Breast epithelium (tissue), 4 donors: ENCODE measurements around the gene CACNA2D4. TPM values are rescaled to one million over a fixed set of nuclear protein-coding genes. Genes with fewer than 3 reads are reported as not detected.

Experiments used
- DNase-seq, 2 donors: peaks; one replicate each; pipeline ENCODE4 v3.0.0-alpha.2; 2019; ENCODE audit warnings: low spot score in 2 of 2
- H3K27ac ChIP-seq, 2 donors: fragments of 200-600 bp; sonication (generic) in 1 of 2; one replicate each; pipeline ENCODE4 v1.5.1; 2016 to 2019; ENCODE audit warnings: mild to moderate bottlenecking in 1 of 2
- H3K27me3 ChIP-seq, 2 donors: fragments of 200-600 bp; sonication (generic) in 1 of 2; one replicate each; pipeline versions ENCODE4 v1.5.1 to v1.6.0; 2017 to 2019; ENCODE audit warnings: control low read depth in 1 of 2, mild to moderate bottlenecking in 1 of 2
- H3K36me3 ChIP-seq: fragments of 200-600 bp; one replicate; pipeline ENCODE4 v1.5.1; 2019
- H3K4me1 ChIP-seq, 2 donors: fragments of 200-600 bp; sonication (generic); one replicate each; pipeline ENCODE4 v1.5.1; 2016 to 2019; ENCODE audit warnings: control low read depth in 1 of 2
- H3K4me3 ChIP-seq, 3 donors: fragments of 200-600 bp; sonication (generic); 1 replicate in 2 of 3; 2 replicates in 1 of 3; pipeline ENCODE4 v1.5.1; 2016 to 2019; ENCODE audit warnings: mild to moderate bottlenecking in 3 of 3, moderate library complexity in 2 of 3
- H3K9me3 ChIP-seq, 2 donors: fragments of 200-600 bp; sonication (generic) in 1 of 2; one replicate each; pipeline ENCODE4 v1.5.1; 2016 to 2019; ENCODE audit warnings: control low read depth in 1 of 2
- POLR2A ChIP-seq: fragments of 450-650 bp; IDR thresholded peaks from one replicate; pipeline ENCODE4 v1.6.1; 2016; ENCODE audit warnings: antibody characterized with exemption, mild to moderate bottlenecking, moderate library complexity
- POLR2AphosphoS5 ChIP-seq, 3 donors: sonication (generic); formaldehyde crosslinking; IDR thresholded peaks; one replicate each; pipeline ENCODE4 v1.6.1; 2017; ENCODE audit warnings: antibody characterized with exemption in 3 of 3
- intact Hi-C: fragments of 100-400 bp; cut with DNase I; formaldehyde crosslinking; loops from one replicate; pipeline ENCODE4 v1.15.1; 2023; ENCODE audit warnings: low total_unique reads
- total RNA-seq, 3 donors: library from RNA; depleted of rRNA; stranded (reverse); fragments of >200 nt; gene quantifications; one replicate each; pipeline ENCODE4 v1.1.0, GENCODE V29; 2016
- TF ChIP-seq, protein P1 (sequence below), 3 donors: fragments of 450-650 bp; IDR thresholded peaks; one replicate each; pipeline ENCODE4 v1.5.1; 2016 to 2017; ENCODE audit warnings: antibody characterized with exemption in 3 of 3, mild to moderate bottlenecking in 3 of 3, moderate library complexity in 3 of 3

Gene CACNA2D4
- total RNA-seq, 3 donors from 2014 or later = 3.2 to 10.2 (median 3.3) TPM

GRCh38 chr12:1875608-1876007 is 42.8 kb downstream of the CACNA2D4 start:
- Histone ChIP-seq H3K4me3 (no peak overlapping the region), H3K27me3 (no peaks in the 10 kb centered on the region), H3K9me3 (no peaks in the 10 kb centered on the region), H3K4me1 (no peaks in the 10 kb centered on the region), H3K27ac (no peak overlapping the region), H3K36me3 (no peaks in the 10 kb centered on the region)
- no peak for DNase-seq
- intact Hi-C loops = no loop called here
- TF ChIP-seq POLR2A (no peak), POLR2AphosphoS5 (IDR thresholded peaks at IDR 0.05) (no peak)
- TF ChIP-seq, protein P1, sequence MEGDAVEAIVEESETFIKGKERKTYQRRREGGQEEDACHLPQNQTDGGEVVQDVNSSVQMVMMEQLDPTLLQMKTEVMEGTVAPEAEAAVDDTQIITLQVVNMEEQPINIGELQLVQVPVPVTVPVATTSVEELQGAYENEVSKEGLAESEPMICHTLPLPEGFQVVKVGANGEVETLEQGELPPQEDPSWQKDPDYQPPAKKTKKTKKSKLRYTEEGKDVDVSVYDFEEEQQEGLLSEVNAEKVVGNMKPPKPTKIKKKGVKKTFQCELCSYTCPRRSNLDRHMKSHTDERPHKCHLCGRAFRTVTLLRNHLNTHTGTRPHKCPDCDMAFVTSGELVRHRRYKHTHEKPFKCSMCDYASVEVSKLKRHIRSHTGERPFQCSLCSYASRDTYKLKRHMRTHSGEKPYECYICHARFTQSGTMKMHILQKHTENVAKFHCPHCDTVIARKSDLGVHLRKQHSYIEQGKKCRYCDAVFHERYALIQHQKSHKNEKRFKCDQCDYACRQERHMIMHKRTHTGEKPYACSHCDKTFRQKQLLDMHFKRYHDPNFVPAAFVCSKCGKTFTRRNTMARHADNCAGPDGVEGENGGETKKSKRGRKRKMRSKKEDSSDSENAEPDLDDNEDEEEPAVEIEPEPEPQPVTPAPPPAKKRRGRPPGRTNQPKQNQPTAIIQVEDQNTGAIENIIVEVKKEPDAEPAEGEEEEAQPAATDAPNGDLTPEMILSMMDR (IDR thresholded peaks at IDR 0.05) = no peak

DNA sequence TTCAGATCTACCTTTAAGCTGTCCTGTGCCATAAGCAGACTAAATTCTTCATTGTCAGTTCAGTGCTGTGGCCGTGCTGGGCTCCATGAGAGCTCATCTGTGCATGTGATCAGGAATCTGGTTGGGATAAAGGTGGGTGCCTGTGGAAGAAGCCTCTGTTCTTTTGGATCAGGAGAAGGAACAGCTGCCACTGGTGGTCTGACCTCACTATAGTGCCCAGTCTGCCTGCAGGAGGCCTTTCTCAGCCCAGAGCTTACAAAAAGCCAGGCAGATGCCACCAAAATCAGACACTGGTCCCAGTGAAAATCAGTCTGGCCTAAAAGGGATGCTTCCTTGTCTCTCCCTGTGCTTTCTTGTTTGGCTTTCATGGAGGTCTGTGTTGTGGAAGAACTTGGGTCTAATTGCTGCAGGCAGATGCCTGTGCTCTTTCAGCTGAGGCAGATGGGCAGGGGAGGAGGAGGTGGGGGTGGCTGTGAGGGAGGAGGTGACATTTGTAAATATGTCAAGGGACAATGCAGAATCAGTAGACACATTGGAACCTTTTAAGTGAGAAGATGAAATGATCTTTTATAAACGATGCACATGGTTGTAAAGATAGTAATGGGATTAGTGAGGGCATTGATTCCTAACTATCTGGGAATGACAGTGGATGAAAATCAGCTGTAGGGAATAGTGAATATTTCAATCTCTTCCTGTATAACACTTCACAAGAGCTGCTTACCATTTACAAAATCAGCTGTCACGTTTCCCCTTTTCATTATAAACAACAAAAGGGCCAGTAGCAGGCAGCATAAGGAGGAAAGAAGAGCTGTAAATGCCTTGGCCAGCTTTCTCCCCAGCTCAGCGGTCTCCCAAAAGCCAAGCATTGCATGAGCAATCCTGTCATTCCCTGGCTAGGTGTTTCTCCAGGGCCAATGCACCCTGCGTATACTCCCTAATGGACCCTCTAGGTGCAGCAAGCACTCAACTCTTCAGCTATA is 44.6 kb downstream of the CACNA2D4 start:
- no peaks in the 10 kb centered on the region for H3K27me3 ChIP-seq
- H3K4me1 ChIP-seq = no peaks in the 10 kb centered on the region
- intact Hi-C loops = no loop called here
- TF ChIP-seq, protein P1 (IDR thresholded peaks at IDR 0.05) = no peak
- no peak for TF ChIP-seq POLR2AphosphoS5 (IDR thresholded peaks at IDR 0.05)
- TF ChIP-seq POLR2A = no peak
- DNase-seq = no peak
- H3K4me3 ChIP-seq = no peak overlapping the region
- no peak overlapping the region for H3K27ac ChIP-seq
- peaks cover 0 to 8% of the 10 kb centered on the region in 2 donors for H3K9me3 ChIP-seq
- H3K36me3 ChIP-seq = no peaks in the 10 kb centered on the region

DNA sequence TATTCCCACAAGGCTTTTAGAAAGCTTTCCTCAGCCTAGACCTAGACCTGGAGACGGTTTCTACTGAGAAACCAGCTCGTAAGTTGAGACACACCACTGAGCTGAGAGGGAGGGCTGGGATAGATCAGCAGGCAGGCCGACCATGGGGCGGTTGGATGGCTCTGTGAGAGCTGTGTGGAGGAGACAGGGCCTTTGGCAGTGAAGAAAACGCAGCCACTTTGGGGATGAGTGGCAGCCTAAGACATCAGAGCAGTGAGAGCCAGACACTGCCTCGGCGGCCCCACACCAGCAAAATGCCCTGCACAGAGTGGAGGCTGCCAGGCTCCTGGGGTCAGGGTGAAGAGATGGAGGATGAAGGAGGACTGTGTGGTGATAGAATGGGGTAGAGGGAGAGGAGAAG is 46.0 kb downstream of the CACNA2D4 start:
- DNase-seq = peak in 1 of 2 donors; percentile 4
- TF ChIP-seq POLR2AphosphoS5 (IDR thresholded peaks at IDR 0.05) = no peak
- no peak for TF ChIP-seq POLR2A
- TF ChIP-seq, protein P1 (IDR thresholded peaks at IDR 0.05) = no peak
- Histone ChIP-seq H3K4me3 (no peak overlapping the region), H3K27me3 (no peaks in the 10 kb centered on the region), H3K4me1 (no peaks in the 10 kb centered on the region), H3K9me3 (peaks cover 0 to 8% of the 10 kb centered on the region in 2 donors), H3K27ac (no peak overlapping the region), H3K36me3 (no peaks in the 10 kb centered on the region)
- intact Hi-C loops = no loop called here

GRCh38 chr12:1872001-1872400 is 46.5 kb downstream of the CACNA2D4 start:
- H3K27ac ChIP-seq = no peak overlapping the region
- H3K27me3 ChIP-seq = no peaks in the 10 kb centered on the region
- intact Hi-C loops = no loop called here
- H3K4me1 ChIP-seq = no peaks in the 10 kb centered on the region
- H3K4me3 ChIP-seq = no peak overlapping the region
- H3K9me3 ChIP-seq = peaks cover 0 to 8% of the 10 kb centered on the region in 2 donors
- H3K36me3 ChIP-seq = no peaks in the 10 kb centered on the region
- peak in 1 of 2 donors; percentile 2 for DNase-seq
- TF ChIP-seq POLR2AphosphoS5 (IDR thresholded peaks at IDR 0.05) = no peak
- TF ChIP-seq, protein P1 (IDR thresholded peaks at IDR 0.05) = no peak
